Sigmoid colon (tissue), 7 donors: Measurements from ENCODE around the gene RBX1. TPM values are rescaled to one million over a fixed set of nuclear protein-coding genes. Genes with fewer than 3 reads are reported as not detected.
"Not testable (repeated sequence)": the region's sequence is repeated elsewhere in the genome, so short reads cannot be mapped to it uniquely, and the experiment has no call there.

ENCODE experiments used
- DNase-seq: peaks from one replicate; pipeline ENCODE4 v3.0.0-alpha.2; 2019
- H3K27ac ChIP-seq, 4 donors: fragments of 200-600 bp; sonication (generic); one replicate each; pipeline ENCODE4 v1.5.1; 2016 to 2019; ENCODE audit warnings: mild to moderate bottlenecking in 1 of 4
- H3K27me3 ChIP-seq, 3 donors: fragments of 200-600 bp; sonication (generic); one replicate each; pipeline ENCODE4 v1.5.1; 2019; ENCODE audit warnings: mild to moderate bottlenecking in 1 of 3
- H3K36me3 ChIP-seq, 4 donors: fragments of 200-600 bp; sonication (generic); one replicate each; pipeline ENCODE4 v1.5.1; 2016 to 2019
- H3K4me1 ChIP-seq, 4 donors: fragments of 200-600 bp; sonication (generic); one replicate each; pipeline ENCODE4 v1.5.1; 2017 to 2019
- H3K4me3 ChIP-seq, 4 donors: fragments of 200-600 bp; sonication (generic); one replicate each; pipeline ENCODE4 v1.5.1; 2017 to 2019; ENCODE audit warnings: mild to moderate bottlenecking in 2 of 4, moderate library complexity in 1 of 4
- H3K9me3 ChIP-seq, 4 donors: fragments of 200-600 bp in 3 of 4; sonication (generic) in 3 of 4; one replicate each; pipeline versions ENCODE4 v1.5.1 to v1.6.1; 2013 to 2019
- EP300 ChIP-seq, 4 donors: sonication (generic); formaldehyde crosslinking; IDR thresholded peaks; one replicate each; pipeline ENCODE4 v1.6.1; 2017; ENCODE audit warnings: antibody characterized with exemption in 4 of 4
- POLR2A ChIP-seq, 2 donors: fragments of 450-650 bp; IDR thresholded peaks; one replicate each; pipeline ENCODE4 v1.6.1; 2016; ENCODE audit warnings: antibody characterized with exemption in 2 of 2, mild to moderate bottlenecking in 2 of 2, moderate library complexity in 2 of 2
- POLR2AphosphoS5 ChIP-seq, 4 donors: sonication (generic); formaldehyde crosslinking; IDR thresholded peaks; one replicate each; pipeline ENCODE4 v1.6.1; 2017; ENCODE audit warnings: antibody characterized with exemption in 4 of 4
- WGBS, 2 donors: extraction: QIAGEN DNeasy Blood & Tissue Kit; methylation state at CpG; one replicate each; pipeline ENCODE4 v1.1.7; 2013; 5-methylcytosine and 5-hydroxymethylcytosine counted together
- intact Hi-C: fragments of 100-400 bp; cut with DNase I; formaldehyde crosslinking; loops from one replicate; pipeline ENCODE4 v1.15.1; 2023
- polyA plus RNA-seq, 3 donors: library from polyadenylated mRNA; stranded (reverse); fragments of 200-250 nt; gene quantifications; one replicate each; pipeline ENCODE4 v1.2.3, GENCODE V29; 2013
- total RNA-seq, 4 donors: library from RNA; depleted of rRNA; stranded (reverse); fragments of >200 nt; gene quantifications; one replicate each; pipeline ENCODE4 v1.1.0, GENCODE V29; 2016
- TF ChIP-seq, protein P1 (sequence below), 4 experiments: fragments of 450-650 bp in 3 of 4; fragments of 200-600 bp in 1 of 4; IDR thresholded peaks; one replicate each; pipeline ENCODE4 v1.5.1; 2016 to 2019; ENCODE audit warnings: antibody characterized with exemption in 4 of 4, mild to moderate bottlenecking in 3 of 4, moderate library complexity in 2 of 4
- donor health status: healthy with polysubstance abuse.
- donor health status: Bipolar disorder and iron deficiency.
- donor health status: healthy.

RBX1 gene
- total and polyA plus RNA-seq, 7 donors, result 32.4 to 78.7 (median 54.7) TPM

DNA sequence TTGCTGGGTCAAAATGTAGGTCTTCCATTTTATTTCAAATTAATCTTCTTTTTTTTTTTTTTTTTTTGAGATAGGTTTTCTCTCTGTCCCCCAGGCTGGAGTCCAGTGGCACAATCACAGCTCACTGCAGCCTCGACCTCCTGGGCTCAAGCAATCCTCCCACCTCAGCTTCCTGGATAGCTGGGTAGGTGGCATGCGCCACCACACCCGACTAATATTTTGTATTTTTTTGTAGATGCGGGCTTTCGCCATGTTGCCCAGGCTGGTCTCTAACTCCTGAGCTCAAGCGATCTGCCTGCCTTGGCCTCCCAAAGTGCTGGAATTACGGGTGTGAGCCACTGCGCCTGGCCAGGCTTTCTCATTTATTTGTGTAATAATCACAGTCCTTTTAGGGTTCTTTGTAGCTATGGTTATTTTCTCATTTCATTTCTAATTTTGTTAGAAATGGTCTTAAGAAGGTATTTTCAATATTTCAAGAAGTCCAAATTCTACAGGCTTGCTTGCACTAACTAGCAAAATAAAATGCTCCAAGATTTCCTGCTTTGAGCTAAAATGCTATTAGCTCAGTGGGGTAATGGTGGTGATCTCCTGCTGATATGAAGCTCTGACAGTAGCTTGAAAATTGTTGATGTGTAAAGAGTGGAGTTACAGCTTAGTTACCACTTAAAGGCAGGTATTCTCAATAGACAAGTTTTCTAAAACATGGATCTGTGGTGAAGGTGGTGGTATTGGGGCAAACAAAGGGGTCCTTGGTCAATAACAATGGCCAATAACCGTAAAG lies 50.0 kb downstream of the RBX1 start:
- Histone ChIP-seq H3K4me3 (no peak overlapping the region), H3K27ac (no peak overlapping the region), H3K36me3 (no peaks in the 10 kb centered on the region), H3K4me1 (no peaks in the 10 kb centered on the region), H3K9me3 (no peaks in the 10 kb centered on the region), H3K27me3 (no peaks in the 10 kb centered on the region)
- no peak for DNase-seq
- TF ChIP-seq, protein P1, sequence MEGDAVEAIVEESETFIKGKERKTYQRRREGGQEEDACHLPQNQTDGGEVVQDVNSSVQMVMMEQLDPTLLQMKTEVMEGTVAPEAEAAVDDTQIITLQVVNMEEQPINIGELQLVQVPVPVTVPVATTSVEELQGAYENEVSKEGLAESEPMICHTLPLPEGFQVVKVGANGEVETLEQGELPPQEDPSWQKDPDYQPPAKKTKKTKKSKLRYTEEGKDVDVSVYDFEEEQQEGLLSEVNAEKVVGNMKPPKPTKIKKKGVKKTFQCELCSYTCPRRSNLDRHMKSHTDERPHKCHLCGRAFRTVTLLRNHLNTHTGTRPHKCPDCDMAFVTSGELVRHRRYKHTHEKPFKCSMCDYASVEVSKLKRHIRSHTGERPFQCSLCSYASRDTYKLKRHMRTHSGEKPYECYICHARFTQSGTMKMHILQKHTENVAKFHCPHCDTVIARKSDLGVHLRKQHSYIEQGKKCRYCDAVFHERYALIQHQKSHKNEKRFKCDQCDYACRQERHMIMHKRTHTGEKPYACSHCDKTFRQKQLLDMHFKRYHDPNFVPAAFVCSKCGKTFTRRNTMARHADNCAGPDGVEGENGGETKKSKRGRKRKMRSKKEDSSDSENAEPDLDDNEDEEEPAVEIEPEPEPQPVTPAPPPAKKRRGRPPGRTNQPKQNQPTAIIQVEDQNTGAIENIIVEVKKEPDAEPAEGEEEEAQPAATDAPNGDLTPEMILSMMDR (IDR thresholded peaks at IDR 0.05), result no peak
- no peak for TF ChIP-seq EP300 (IDR thresholded peaks at IDR 0.05)
- no peak for TF ChIP-seq POLR2A (IDR thresholded peaks at IDR 0.05)
- TF ChIP-seq POLR2AphosphoS5 (IDR thresholded peaks at IDR 0.05), result no peak
- intact Hi-C loops, result no loop called here
- 86 to 90% methylated on average over 9 of the region's 9 CpGs for WGBS, 2 donors

DNA sequence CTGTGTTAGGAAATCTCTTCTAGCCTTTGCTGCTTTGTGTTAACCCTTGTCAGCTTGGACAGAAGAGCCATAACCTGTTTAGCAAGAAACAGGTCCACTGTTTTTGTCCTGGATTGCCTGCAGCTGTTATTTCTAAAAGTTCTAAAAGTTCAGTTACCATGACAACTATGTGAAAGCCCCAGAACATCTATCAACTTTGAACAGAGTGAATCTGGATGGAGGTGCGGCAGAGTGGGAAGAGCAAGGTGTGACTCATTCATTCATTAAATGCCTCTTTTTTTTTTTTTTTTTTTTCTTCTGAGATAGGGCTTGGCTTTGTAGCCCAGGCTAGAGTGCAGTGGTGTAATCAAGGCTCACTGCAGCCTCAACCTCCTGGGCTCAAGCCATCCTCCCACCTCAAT lies 50.5 kb downstream of the RBX1 start:
- intact Hi-C loops, result no loop called here
- Histone ChIP-seq H3K27ac (no peak overlapping the region), H3K4me3 (no peak overlapping the region), H3K36me3 (no peaks in the 10 kb centered on the region), H3K9me3 (no peaks in the 10 kb centered on the region), H3K4me1 (no peaks in the 10 kb centered on the region), H3K27me3 (no peaks in the 10 kb centered on the region)
- DNase-seq, result no peak
- WGBS, 2 donors, result 18 to 50% methylated on average over 1 of the region's 1 CpG
- TF ChIP-seq EP300 (IDR thresholded peaks at IDR 0.05), result no peak

DNA sequence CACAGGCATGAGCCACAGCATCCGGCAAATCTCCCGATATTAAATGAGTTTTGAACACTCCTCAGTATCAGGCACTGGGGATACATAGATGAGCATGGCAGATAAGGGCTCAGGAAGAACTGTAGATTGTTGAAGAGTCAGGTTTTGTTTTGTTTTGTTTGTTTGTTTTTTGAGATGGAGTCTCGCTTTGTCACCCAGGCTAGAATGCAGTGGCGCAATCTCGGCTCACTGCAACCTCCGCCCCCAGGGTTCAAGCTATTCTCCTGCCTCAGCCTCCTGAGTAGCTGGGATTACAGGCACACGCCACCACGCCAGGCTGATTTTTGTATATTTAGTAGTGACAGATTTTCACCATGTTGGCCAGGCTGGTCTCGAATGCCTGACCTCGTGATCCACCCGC lies 51.2 kb downstream of the RBX1 start:
- H3K4me3 ChIP-seq, intact Hi-C loops, H3K27me3 ChIP-seq, DNase-seq, H3K9me3 ChIP-seq, H3K27ac ChIP-seq, H3K36me3 ChIP-seq, H3K4me1 ChIP-seq: not testable (repeated sequence)
- WGBS, 2 donors, result 94 to 96% methylated on average over 11 of the region's 11 CpGs

DNA sequence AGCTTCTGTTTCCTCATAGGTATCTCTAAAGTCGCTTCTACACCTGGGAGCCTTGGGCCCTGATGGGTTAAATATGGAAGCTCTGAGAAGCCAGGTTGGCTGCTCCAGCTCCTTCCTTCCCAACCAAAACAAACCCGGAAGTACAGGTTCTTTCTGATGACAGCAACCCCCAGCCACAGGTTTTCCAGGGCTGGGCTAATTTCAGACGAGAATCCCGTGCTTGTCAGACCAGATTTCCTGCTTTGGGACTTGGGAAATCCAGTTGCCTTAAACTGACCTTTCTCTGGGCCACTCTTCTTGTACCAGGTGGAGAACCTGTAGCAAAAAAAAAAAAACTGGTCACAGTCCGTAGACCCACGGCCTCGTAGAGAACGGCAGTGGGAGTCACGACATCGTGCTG lies 51.9 kb downstream of the RBX1 start:
- no peaks in the 10 kb centered on the region for H3K9me3 ChIP-seq
- no peak overlapping the region for H3K4me3 ChIP-seq
- H3K4me1 ChIP-seq, result no peaks in the 10 kb centered on the region
- TF ChIP-seq, protein P1 (IDR thresholded peaks at IDR 0.05), result no peak
- TF ChIP-seq POLR2A (IDR thresholded peaks at IDR 0.05), result no peak
- no peak for TF ChIP-seq EP300 (IDR thresholded peaks at IDR 0.05)
- no peak for TF ChIP-seq POLR2AphosphoS5 (IDR thresholded peaks at IDR 0.05)
- H3K27me3 ChIP-seq, result no peaks in the 10 kb centered on the region
- 68 to 78% methylated on average over 10 of the region's 10 CpGs for WGBS, 2 donors
- no peaks in the 10 kb centered on the region for H3K36me3 ChIP-seq
- intact Hi-C loops, result no loop called here
- no peak overlapping the region for H3K27ac ChIP-seq
- no peak for DNase-seq

DNA sequence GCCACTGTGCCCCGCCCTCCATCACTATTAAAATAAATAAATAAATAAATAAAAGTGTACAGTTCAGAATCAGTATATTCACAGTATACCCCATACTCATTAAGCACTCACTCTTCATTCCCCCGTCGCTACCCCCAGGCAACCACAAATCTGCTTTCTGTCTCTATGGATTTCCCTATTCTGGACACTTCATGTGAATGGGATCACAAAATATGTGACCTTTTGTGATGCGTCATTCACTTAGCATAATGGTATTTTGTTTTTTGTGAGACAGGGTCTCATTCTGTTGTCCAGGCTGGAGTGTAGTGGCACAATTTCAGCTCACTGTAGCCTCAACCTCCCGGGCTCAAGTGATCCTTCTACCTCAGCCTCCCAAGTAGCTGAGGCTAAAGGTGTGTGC lies 52.8 kb downstream of the RBX1 start:
- DNase-seq, result no peak
- H3K9me3 ChIP-seq, result no peaks in the 10 kb centered on the region
- intact Hi-C loops, result no loop called here
- no peak overlapping the region for H3K4me3 ChIP-seq
- no peaks in the 10 kb centered on the region for H3K27me3 ChIP-seq
- TF ChIP-seq EP300 (IDR thresholded peaks at IDR 0.05) (no peak), POLR2A (IDR thresholded peaks at IDR 0.05) (no peak), POLR2AphosphoS5 (IDR thresholded peaks at IDR 0.05) (no peak)
- TF ChIP-seq, protein P1 (IDR thresholded peaks at IDR 0.05), result no peak
- H3K4me1 ChIP-seq, result no peaks in the 10 kb centered on the region
- H3K36me3 ChIP-seq, result no peaks in the 10 kb centered on the region
- no peak overlapping the region for H3K27ac ChIP-seq
- 94 to 96% methylated on average over 5 of the region's 5 CpGs for WGBS, 2 donors
